Activated B cell treated with CpG ODN at 0.5 μM for 24 hours (primary cell): Measurements from ENCODE around the gene STKLD1. TPM values are rescaled to one million over a fixed set of nuclear protein-coding genes. Genes with fewer than 3 reads are reported as not detected.

Experiments used
- ATAC-seq: fragments of 200-7000 bp; cut with Tn5 transposase; one replicate; pipeline ENCODE4 v1.10.0; 2021; ENCODE audit warnings: low read depth, mild to moderate bottlenecking, moderate library complexity
- CTCF ChIA-PET: fragments of 350-600 bp; sonication (Branson Sonifier 250); formaldehyde crosslinking; loops from one replicate; lab custom pipeline; 2021; ENCODE audit warnings: antibody characterized with exemption; lab: Charles Lee
- POLR2A ChIA-PET: fragments of 350-600 bp; sonication (Branson Sonifier 250); formaldehyde crosslinking; loops from one replicate; lab custom pipeline; 2021; ENCODE audit warnings: antibody characterized with exemption; lab: Charles Lee
- DNase-seq: peaks from one replicate; pipeline ENCODE4 v3.0.0; 2022
- H3K27ac Mint-ChIP-seq: one replicate; pipeline ENCODE4 v1.8.0; 2020; ENCODE audit warnings: mixed read lengths
- H3K27me3 Mint-ChIP-seq: one replicate; pipeline ENCODE4 v1.8.0; 2021; ENCODE audit warnings: mixed read lengths
- H3K36me3 Mint-ChIP-seq: one replicate; pipeline ENCODE4 v1.8.0; 2021; ENCODE audit warnings: low read depth, mixed read lengths
- H3K4me1 Mint-ChIP-seq: one replicate; pipeline ENCODE4 v1.8.0; 2021; ENCODE audit warnings: mixed read lengths
- H3K4me3 Mint-ChIP-seq: one replicate; pipeline ENCODE4 v1.8.0; 2020; ENCODE audit warnings: mild to moderate bottlenecking, mixed read lengths
- H3K9me3 Mint-ChIP-seq: one replicate; pipeline ENCODE4 v1.8.0; 2020; ENCODE audit warnings: mixed read lengths
- intact Hi-C: fragments of 100-400 bp; cut with micrococcal nuclease; formaldehyde crosslinking; loops from one replicate; pipeline ENCODE4 v1.15.1; 2024
- total RNA-seq: library from RNA; stranded (reverse); gene quantifications from 2 replicates; pipeline ENCODE4 v1.2.3, GENCODE V29; 2022
- TF ChIP-seq, protein P1 (sequence below): fragments of 200-600 bp; IDR thresholded peaks from one replicate; pipeline ENCODE4 v1.8.0; 2022; ENCODE audit warnings: antibody characterized with exemption, mild to moderate bottlenecking

The STKLD1 gene
- total RNA-seq, 1 donor from 2014 or later, result 0.44 TPM

DNA sequence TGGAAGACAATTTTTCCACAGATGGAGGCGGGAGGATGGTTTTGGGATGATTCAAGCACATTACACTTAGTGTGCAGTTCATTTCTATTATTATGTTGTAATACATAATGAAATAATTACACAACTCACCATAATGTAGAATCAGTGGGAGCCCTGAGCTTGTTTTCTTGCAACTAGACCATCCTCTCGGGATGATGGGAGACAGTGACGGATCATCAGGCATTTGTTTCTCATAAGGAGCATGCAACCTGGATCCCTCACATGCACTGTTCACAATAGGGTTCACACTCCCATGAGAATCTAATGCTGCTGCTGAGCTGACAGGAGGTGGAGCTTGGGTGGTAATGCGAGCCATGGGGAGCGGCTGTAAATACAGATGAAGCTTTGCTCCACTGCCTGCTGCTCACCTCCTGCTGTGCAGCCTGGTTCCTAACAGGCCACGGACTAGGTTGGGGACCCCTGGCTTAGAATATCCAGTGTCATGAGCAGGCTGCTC lies 1.6 kb downstream of the STKLD1 start:
- DNase-seq (no peak), ATAC-seq (no peak)
- H3K27ac Mint-ChIP-seq, result no peak overlapping the region
- H3K27me3 Mint-ChIP-seq, result no peaks in the 10 kb centered on the region
- H3K4me1 Mint-ChIP-seq, result peaks cover 21% of the 10 kb centered on the region
- H3K36me3 Mint-ChIP-seq, result peaks cover 7% of the 10 kb centered on the region
- intact Hi-C loops, result loop anchor here (10.0 kb wide), 2 partner anchors 647 to 757 kb away; partner anchors contain the start of genes BRD3OS and WDR5
- TF ChIP-seq, protein P1, sequence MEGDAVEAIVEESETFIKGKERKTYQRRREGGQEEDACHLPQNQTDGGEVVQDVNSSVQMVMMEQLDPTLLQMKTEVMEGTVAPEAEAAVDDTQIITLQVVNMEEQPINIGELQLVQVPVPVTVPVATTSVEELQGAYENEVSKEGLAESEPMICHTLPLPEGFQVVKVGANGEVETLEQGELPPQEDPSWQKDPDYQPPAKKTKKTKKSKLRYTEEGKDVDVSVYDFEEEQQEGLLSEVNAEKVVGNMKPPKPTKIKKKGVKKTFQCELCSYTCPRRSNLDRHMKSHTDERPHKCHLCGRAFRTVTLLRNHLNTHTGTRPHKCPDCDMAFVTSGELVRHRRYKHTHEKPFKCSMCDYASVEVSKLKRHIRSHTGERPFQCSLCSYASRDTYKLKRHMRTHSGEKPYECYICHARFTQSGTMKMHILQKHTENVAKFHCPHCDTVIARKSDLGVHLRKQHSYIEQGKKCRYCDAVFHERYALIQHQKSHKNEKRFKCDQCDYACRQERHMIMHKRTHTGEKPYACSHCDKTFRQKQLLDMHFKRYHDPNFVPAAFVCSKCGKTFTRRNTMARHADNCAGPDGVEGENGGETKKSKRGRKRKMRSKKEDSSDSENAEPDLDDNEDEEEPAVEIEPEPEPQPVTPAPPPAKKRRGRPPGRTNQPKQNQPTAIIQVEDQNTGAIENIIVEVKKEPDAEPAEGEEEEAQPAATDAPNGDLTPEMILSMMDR, result no peak
- POLR2A ChIA-PET, result interaction anchor here (0.7 to 2.0 kb wide), 4 partner anchors 22 to 896 kb away, joined by 3 to 10 read pairs (median 6); partner anchors contain the start of genes SURF1 and SURF2
- H3K4me3 Mint-ChIP-seq, result no peak overlapping the region
- CTCF ChIA-PET, result interaction anchor here (1.2 kb wide), 1 partner anchor 191 kb away, joined by 4 read pairs; no protein-coding TSS in a partner anchor
- no peaks in the 10 kb centered on the region for H3K9me3 Mint-ChIP-seq

DNA sequence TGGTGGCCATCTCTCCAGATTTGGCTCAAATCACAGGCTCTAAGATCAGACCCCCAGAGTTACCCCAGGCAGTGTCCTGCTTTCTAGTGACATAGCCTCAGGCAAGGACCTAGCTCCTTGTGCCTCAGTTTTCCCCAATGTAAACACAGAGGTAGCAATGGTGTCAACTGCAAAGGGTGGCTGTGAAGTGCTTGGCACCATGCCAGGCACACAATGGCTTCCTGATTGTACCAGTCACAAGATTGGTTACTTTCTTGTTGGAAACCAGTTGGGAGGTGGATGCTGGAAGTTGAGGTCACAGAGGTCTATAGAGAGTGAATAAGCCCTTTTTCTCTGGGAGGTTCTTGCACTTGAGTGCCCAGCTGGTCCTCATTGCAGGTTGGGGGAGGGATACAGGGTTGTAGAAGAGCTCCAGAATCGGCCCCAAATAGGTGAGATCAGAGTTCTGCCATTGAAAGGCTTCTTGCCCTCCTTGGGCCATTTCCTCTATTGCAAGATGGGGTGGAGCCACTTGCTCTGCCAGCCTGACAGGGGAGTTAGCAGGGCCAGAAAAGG lies 2.3 kb downstream of the STKLD1 start:
- CTCF ChIA-PET, result interaction anchor here (1.0 kb wide), 1 partner anchor 30 kb away, joined by 3 read pairs; the partner anchor contains the start of genes MED22 and RPL7A
- POLR2A ChIA-PET, result interaction anchor here (0.6 kb wide), 1 partner anchor 57 kb away, joined by 3 read pairs; no protein-coding TSS in a partner anchor
- H3K27me3 Mint-ChIP-seq, result no peaks in the 10 kb centered on the region
- no peak overlapping the region for H3K4me3 Mint-ChIP-seq
- H3K36me3 Mint-ChIP-seq, result peaks cover 3% of the 10 kb centered on the region
- TF ChIP-seq, protein P1, result no peak
- no peak overlapping the region for H3K27ac Mint-ChIP-seq
- no peaks in the 10 kb centered on the region for H3K9me3 Mint-ChIP-seq
- intact Hi-C loops, result loop anchor here (10.0 kb wide), 2 partner anchors 646 to 756 kb away; partner anchors contain the start of genes BRD3OS and WDR5
- DNase-seq (no peak), ATAC-seq (no peak)
- H3K4me1 Mint-ChIP-seq, result peaks cover 17% of the 10 kb centered on the region

DNA sequence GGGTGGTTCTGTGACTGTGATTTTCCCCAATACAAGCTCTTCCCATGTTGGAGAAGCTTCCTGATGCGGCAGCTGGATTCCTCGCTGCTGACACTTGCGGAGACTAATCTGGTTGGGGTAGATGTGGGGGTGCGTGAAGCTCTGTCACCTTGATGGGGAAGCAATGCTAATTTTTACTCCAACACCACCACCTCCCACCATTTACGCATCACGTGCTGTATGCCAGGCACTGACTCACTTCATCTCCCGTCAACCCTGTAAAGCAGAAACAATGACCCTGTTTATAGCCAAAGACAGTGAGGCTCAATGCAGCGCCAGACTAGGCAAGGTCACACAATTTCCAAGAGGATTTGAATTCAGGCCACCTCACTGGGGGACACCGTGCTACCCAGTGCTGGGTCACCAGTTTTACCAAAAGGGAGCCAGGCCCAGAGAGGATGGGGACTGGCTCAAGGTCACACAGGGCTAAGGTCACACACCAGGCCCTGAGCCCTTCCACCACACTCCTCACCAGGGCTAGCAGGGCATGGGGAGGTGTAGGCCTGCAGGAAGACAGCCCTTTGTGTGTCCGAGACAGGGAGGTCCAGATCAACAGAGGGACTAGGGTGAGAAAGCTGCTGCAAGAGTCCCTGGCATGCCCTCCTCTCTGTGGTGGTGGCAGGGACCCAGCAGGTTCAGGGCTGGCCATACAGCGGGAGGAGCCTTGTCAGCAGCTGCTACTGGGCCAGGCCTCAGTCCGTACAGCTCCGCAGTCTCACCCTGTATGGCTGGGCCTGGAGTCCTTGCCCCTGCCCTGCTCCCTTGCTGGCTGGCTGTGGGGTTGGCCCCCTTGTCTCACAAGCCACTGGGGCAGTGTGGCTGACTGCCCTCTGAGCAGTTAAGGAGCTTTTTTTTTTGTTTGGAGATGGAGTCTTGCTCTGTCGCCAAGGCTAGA lies 3.3 kb downstream of the STKLD1 start:
- peaks cover 10% of the 10 kb centered on the region for H3K4me1 Mint-ChIP-seq
- intact Hi-C loops, result loop anchor here (10.0 kb wide), 2 partner anchors 645 to 755 kb away; partner anchors contain the start of genes BRD3OS and WDR5
- no peak overlapping the region for H3K4me3 Mint-ChIP-seq
- TF ChIP-seq, protein P1, result no peak
- H3K36me3 Mint-ChIP-seq, result peaks cover 3% of the 10 kb centered on the region
- ChIA-PET CTCF (interaction anchor here (0.5 to 1.0 kb wide), 3 partner anchors 13 to 49 kb away, joined by 3 read pairs; partner anchors contain the start of genes MED22 and RPL7A), POLR2A (interaction anchor here (0.6 kb wide), 2 partner anchors 56 to 785 kb away, joined by 3 to 5 read pairs; partner anchors contain the start of gene RNU6ATAC)
- no peak for DNase-seq
- ATAC-seq, result no peak
- H3K9me3 Mint-ChIP-seq, result no peaks in the 10 kb centered on the region
- H3K27ac Mint-ChIP-seq, result no peak overlapping the region
- H3K27me3 Mint-ChIP-seq, result no peaks in the 10 kb centered on the region

DNA sequence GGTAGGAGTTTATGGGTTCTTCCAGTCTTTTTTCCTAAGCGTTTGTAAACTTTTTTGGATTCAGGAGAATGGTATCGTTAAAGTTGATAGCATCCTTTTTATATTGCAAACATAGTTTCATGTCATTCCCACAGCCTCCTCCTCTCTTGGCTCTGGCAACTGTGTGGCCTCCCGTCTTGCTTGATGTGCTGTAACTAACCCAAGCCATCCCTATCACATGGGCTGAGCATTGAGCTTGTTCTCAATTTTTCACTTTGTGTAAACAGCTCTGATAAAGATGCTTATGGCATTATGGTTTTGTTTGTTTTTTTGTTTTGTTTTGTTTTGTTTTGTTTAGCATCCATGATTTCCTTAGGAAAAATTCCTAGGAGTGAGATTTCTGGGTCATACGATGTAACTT lies 4.6 kb downstream of the STKLD1 start:
- H3K4me3 Mint-ChIP-seq, result no peak overlapping the region
- TF ChIP-seq, protein P1, result no peak
- POLR2A ChIA-PET, result interaction anchor here (0.6 kb wide), 1 partner anchor 79 kb away, joined by 3 read pairs; the partner anchor contains the start of gene CACFD1
- DNase-seq, result no peak
- CTCF ChIA-PET, result no interaction called here
- ATAC-seq, result no peak
- intact Hi-C loops, result no loop called here
- no peaks in the 10 kb centered on the region for H3K36me3 Mint-ChIP-seq
- peaks cover 3% of the 10 kb centered on the region for H3K4me1 Mint-ChIP-seq
- H3K27ac Mint-ChIP-seq, result no peak overlapping the region
- no peaks in the 10 kb centered on the region for H3K9me3 Mint-ChIP-seq
- H3K27me3 Mint-ChIP-seq, result no peaks in the 10 kb centered on the region
